NB4 (cell line): Measurements from ENCODE around the gene ANAPC7.
A peak's percentile ranks its signal among the peaks of the same experiment; 100 is the strongest.

Experiments
- DNase-seq: peaks from one replicate; pipeline ENCODE4 v3.0.0; 2010; ENCODE audit warnings: low read depth
- H3K4me3 ChIP-seq: one replicate; pipeline ENCODE4 v1.5.1; 2011; ENCODE audit warnings: mild to moderate bottlenecking, low read depth, low read length, moderate library complexity
- MYC ChIP-seq: IDR thresholded peaks from 2 replicates; pipeline ENCODE4 v1.6.1; 2011; ENCODE audit warnings: low read depth, low read length
- POLR2A ChIP-seq: IDR thresholded peaks from 2 replicates; pipeline ENCODE4 v1.6.1; 2011; ENCODE audit warnings: mild to moderate bottlenecking; ENCODE audit not compliant: insufficient read length; ENCODE audit errors: extremely low read depth
- TF ChIP-seq, protein P1 (sequence below): IDR thresholded peaks from 2 replicates; pipeline ENCODE4 v1.6.1; 2011; ENCODE audit warnings: low read depth, low read length
- TF ChIP-seq, protein P2 (sequence below): IDR thresholded peaks from one replicate; pipeline ENCODE4 v1.5.1; 2012; ENCODE audit warnings: low read depth, low read length

Gene ANAPC7

DNA sequence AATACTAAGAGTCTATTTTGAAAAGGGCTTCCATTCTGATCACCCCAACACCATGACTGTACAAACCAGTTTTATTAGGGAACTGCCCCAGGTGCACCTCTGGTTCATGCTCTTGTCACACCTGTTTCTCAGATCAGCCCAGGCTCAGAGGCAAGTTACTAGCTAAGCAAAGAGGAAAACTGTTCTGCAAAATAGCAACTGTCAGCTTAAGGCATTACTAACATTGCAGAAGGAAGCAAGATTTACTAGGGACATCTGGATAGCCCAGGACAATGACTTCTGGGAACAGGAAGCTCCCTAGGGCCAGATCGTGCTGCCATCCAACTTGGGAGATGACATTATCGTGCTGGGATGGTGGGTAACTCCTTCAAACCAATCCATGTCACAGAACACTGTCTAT is 30.1 kb downstream of the ANAPC7 start:
- TF ChIP-seq, protein P1, sequence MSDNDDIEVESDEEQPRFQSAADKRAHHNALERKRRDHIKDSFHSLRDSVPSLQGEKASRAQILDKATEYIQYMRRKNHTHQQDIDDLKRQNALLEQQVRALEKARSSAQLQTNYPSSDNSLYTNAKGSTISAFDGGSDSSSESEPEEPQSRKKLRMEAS = no peak
- TF ChIP-seq POLR2A = no peak
- TF ChIP-seq, protein P2, sequence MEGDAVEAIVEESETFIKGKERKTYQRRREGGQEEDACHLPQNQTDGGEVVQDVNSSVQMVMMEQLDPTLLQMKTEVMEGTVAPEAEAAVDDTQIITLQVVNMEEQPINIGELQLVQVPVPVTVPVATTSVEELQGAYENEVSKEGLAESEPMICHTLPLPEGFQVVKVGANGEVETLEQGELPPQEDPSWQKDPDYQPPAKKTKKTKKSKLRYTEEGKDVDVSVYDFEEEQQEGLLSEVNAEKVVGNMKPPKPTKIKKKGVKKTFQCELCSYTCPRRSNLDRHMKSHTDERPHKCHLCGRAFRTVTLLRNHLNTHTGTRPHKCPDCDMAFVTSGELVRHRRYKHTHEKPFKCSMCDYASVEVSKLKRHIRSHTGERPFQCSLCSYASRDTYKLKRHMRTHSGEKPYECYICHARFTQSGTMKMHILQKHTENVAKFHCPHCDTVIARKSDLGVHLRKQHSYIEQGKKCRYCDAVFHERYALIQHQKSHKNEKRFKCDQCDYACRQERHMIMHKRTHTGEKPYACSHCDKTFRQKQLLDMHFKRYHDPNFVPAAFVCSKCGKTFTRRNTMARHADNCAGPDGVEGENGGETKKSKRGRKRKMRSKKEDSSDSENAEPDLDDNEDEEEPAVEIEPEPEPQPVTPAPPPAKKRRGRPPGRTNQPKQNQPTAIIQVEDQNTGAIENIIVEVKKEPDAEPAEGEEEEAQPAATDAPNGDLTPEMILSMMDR = no peak
- TF ChIP-seq MYC = no peak
- H3K4me3 ChIP-seq = no peak overlapping the region
- DNase-seq = no peak

DNA sequence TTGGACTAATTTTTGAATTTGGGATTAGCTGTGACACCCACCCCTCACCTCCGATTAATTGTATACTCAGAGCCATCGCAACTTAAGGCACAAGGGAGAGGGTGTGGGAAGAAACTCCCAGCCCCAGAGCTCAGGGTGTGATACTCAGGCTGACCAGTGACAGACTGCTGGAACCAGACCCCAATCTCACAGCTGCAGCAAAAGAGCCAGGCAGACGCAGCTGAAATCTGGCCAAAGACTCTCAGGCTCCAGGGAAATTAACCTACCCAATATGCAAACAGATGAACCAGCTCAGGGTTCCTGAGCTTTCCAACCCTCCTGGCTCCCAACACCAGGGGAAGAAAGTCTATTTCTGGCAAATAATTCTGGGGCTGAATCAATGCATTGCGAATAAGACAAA is 30.5 kb downstream of the ANAPC7 start:
- no peak for TF ChIP-seq MYC
- TF ChIP-seq, protein P2 = no peak
- TF ChIP-seq, protein P1 = no peak
- TF ChIP-seq POLR2A = no peak
- H3K4me3 ChIP-seq = no peak overlapping the region
- no peak for DNase-seq

DNA sequence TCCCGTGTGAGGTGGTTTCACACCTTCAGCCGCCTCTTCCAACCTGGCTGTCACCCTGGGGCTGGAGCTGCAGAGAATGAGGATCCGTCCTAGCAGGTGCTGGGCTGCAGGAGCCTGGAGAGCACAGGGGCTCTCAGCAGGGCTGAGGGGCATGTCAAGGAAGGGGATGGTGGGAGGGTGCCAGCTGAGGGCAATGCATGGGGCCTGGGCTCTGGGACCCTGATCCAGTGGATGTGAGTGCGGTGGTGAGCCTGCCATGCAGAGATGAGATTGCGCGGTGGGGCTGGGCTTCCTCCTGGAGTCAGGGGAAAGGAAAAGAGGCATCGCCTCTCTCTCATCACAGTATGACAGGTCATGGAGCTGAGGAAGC is 31.5 kb downstream of the ANAPC7 start:
- DNase-seq = no peak
- TF ChIP-seq MYC (no peak), POLR2A (no peak)
- TF ChIP-seq, protein P2 = no peak
- TF ChIP-seq, protein P1 = no peak
- no peak overlapping the region for H3K4me3 ChIP-seq

DNA sequence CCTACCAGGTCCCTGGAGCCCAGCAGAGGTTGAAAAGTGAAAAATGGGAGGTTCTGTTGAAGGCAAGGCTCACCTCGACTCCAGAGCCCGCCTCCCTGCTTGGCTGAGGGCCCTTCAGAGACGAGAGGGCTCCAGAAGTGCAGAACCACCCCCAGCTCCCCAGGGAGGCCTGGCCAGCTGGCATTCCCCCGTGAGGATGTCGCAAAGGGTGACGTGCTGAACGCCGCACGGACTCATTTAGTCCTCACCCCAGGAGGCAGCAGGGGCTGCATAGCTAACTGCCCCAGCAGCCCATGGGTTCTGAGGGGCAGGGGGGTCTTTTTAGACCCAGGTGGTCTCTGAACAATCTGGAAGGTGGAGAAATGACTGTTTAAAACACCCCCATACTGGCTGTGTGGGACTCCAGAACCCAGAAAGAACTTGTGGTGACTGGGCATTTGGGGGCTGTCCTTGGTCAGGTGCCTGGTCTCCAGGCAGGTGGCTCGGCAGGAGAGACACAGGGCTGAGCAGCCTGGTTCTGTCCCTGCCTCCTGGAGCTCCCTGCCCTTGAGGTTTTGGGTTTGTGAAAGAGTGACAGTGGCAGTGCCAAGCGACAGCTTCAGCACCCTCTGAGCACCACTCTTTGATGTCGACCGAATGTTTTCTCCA is 32.0 kb downstream of the ANAPC7 start:
- no peak overlapping the region for H3K4me3 ChIP-seq
- TF ChIP-seq, protein P2 = no peak
- TF ChIP-seq POLR2A = peak; percentile 26
- TF ChIP-seq, protein P1 = peak; percentile 14; the same call in 1 of the 2 replicates
- DNase-seq = peak; percentile 92

DNA sequence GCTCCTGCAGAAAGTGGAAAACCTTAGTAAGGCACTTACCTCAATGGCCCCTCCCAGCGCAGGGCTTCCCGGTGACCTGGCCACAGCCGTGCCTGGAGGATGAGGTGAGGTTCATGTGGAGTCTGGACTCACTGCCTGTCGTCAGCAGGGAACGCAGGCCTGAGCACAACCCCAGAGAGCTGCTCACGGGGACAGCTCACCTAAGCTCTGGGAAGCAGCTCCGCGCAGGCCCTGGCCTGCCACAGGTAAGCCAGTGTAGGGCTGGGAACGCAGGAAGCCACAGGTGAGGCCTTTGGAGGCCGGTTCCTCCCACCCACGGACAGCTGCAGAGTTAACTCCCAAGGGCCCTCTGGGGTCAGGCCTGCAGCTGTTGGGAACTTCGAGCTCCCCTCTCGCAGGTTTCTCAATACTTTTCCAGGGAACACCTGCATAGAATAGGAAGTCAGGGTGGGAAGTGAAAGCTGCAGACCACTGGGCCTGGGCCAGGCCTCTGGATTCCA is 32.7 kb downstream of the ANAPC7 start:
- TF ChIP-seq POLR2A = no peak
- TF ChIP-seq, protein P2 = no peak
- TF ChIP-seq, protein P1 = no peak
- TF ChIP-seq MYC = no peak
- DNase-seq = no peak
- no peak overlapping the region for H3K4me3 ChIP-seq

DNA sequence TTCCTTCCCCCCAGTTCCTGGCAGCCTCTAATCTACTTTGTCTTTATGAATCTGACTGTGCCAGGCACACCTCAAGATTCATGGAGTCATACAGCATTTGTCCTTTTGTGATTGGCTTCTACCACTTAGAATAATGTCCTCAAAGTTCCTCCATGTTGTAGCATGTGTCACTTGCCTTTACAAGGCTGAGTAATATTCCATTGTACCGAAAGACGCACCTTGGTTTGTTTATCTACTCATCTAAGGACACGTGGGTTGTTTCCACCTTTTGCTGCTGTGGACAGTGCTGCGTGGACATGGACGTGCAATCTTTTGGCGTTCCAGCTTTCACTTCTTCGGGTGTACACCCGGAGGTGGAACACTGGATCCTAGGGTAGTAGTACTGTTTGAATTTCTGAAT is 33.5 kb downstream of the ANAPC7 start:
- TF ChIP-seq POLR2A (no peak), MYC (no peak)
- TF ChIP-seq, protein P1 = no peak
- TF ChIP-seq, protein P2 = no peak
- no peak overlapping the region for H3K4me3 ChIP-seq
- no peak for DNase-seq
